MG63 (cell line): Measurements from ENCODE around the gene BTBD1. TPM values are rescaled to one million over a fixed set of nuclear protein-coding genes. Genes with fewer than 3 reads are reported as not detected.

Source experiments
- DNase-seq: peaks from one replicate; pipeline ENCODE4 v3.0.0-alpha.2; 2020
- H3K27me3 ChIP-seq: fragments of 250-450 bp; sonication (Bioruptor Pico); 2 replicates; pipeline ENCODE4 v1.5.1; 2020; ENCODE audit warnings: mild to moderate bottlenecking, moderate library complexity
- H3K36me3 ChIP-seq: fragments of 250-450 bp; sonication (Bioruptor Pico); 2 replicates; pipeline ENCODE4 v1.5.1; 2020; ENCODE audit warnings: mild to moderate bottlenecking, moderate library complexity
- H3K4me3 ChIP-seq: fragments of 250-450 bp; sonication (Bioruptor Pico); 2 replicates; pipeline ENCODE4 v1.5.1; 2020; ENCODE audit warnings: mild to moderate bottlenecking, moderate library complexity
- H3K9me3 ChIP-seq: fragments of 250-450 bp; sonication (Bioruptor Pico); 2 replicates; pipeline ENCODE4 v1.5.1; 2020; ENCODE audit warnings: mild to moderate bottlenecking, moderate library complexity
- total RNA-seq: library from RNA; depleted of rRNA; stranded (reverse); fragments of >200 nt; shearing (Covaris generic); gene quantifications from 2 replicates; pipeline ENCODE4 v1.2.3, GENCODE V29; 2014; ENCODE audit warnings: low replicate concordance; rRNA removed

The BTBD1 gene
- total RNA-seq, 1 experiment from 2014 or later: 90.8 TPM

- DNase-seq: no peak
- H3K4me3 ChIP-seq: peak overlapping the region; percentile 78
- H3K27me3 ChIP-seq: no peaks in the 10 kb centered on the region
- H3K9me3 ChIP-seq: no peaks in the 10 kb centered on the region
- H3K36me3 ChIP-seq: peaks cover 43% of the 10 kb centered on the region
These were observed 80.6 kb downstream of the BTBD1 start for GRCh38 chr15:82986442-82986780.

GRCh38 chr15:82985688-82986441, 81.2 kb downstream of the BTBD1 start, which contains the start of gene RAMAC:
Gene RAMAC (plus strand): TSS chr15:82986210. CDS start chr15:82989019, 2,809 bp downstream.
- peak within 1 kb of the TSS; percentile 78 for H3K4me3 ChIP-seq
- H3K36me3 ChIP-seq: peaks cover 37% of the 10 kb centered on the region
- H3K9me3 ChIP-seq: no peaks in the 10 kb centered on the region
- no peaks in the 10 kb centered on the region for H3K27me3 ChIP-seq
- peak; percentile 93 for DNase-seq

GRCh38 chr15:82980981-82981380, 86.1 kb downstream of the BTBD1 start:
- Histone ChIP-seq H3K27me3 (no peaks in the 10 kb centered on the region), H3K9me3 (no peaks in the 10 kb centered on the region), H3K4me3 (no peak overlapping the region), H3K36me3 (peaks cover 5% of the 10 kb centered on the region; the same call in 1 of the 2 replicates)
- no peak for DNase-seq

GRCh38 chr15:82979726-82980125, 87.3 kb downstream of the BTBD1 start:
- Histone ChIP-seq H3K4me3 (no peak overlapping the region), H3K27me3 (no peaks in the 10 kb centered on the region), H3K9me3 (no peaks in the 10 kb centered on the region), H3K36me3 (no peaks in the 10 kb centered on the region)
- no peak for DNase-seq

- Histone ChIP-seq H3K27me3 (no peaks in the 10 kb centered on the region), H3K9me3 (no peaks in the 10 kb centered on the region), H3K36me3 (no peaks in the 10 kb centered on the region), H3K4me3 (no peak overlapping the region)
- no peak for DNase-seq
These were observed 88.6 kb downstream of the BTBD1 start for GRCh38 chr15:82978438-82978837.

- no peaks in the 10 kb centered on the region for H3K27me3 ChIP-seq
- no peaks in the 10 kb centered on the region for H3K36me3 ChIP-seq
- H3K9me3 ChIP-seq: no peaks in the 10 kb centered on the region
- H3K4me3 ChIP-seq: no peak overlapping the region
- no peak for DNase-seq
These were observed 90.0 kb downstream of the BTBD1 start for GRCh38 chr15:82977076-82977475.

- DNase-seq: no peak
- Histone ChIP-seq H3K36me3 (no peaks in the 10 kb centered on the region), H3K9me3 (no peaks in the 10 kb centered on the region), H3K27me3 (no peaks in the 10 kb centered on the region), H3K4me3 (no peak overlapping the region)
These were observed 94.1 kb downstream of the BTBD1 start for GRCh38 chr15:82972990-82973389.

GRCh38 chr15:82971218-82971984, 95.7 kb downstream of the BTBD1 start:
- Histone ChIP-seq H3K4me3 (no peak overlapping the region), H3K27me3 (no peaks in the 10 kb centered on the region), H3K36me3 (no peaks in the 10 kb centered on the region), H3K9me3 (no peaks in the 10 kb centered on the region)
- DNase-seq: no peak

GRCh38 chr15:82970696-82971095, 96.4 kb downstream of the BTBD1 start:
- Histone ChIP-seq H3K9me3 (no peaks in the 10 kb centered on the region), H3K4me3 (no peak overlapping the region), H3K36me3 (no peaks in the 10 kb centered on the region), H3K27me3 (no peaks in the 10 kb centered on the region)
- no peak for DNase-seq

- no peak for DNase-seq
- H3K4me3 ChIP-seq: no peak overlapping the region
- no peaks in the 10 kb centered on the region for H3K9me3 ChIP-seq
- no peaks in the 10 kb centered on the region for H3K36me3 ChIP-seq
- no peaks in the 10 kb centered on the region for H3K27me3 ChIP-seq
These were observed 96.9 kb downstream of the BTBD1 start for GRCh38 chr15:82970078-82970686.

- no peaks in the 10 kb centered on the region for H3K36me3 ChIP-seq
- H3K4me3 ChIP-seq: no peak overlapping the region
- H3K9me3 ChIP-seq: no peaks in the 10 kb centered on the region
- no peak for DNase-seq
- H3K27me3 ChIP-seq: no peaks in the 10 kb centered on the region
These were observed 97.7 kb downstream of the BTBD1 start for GRCh38 chr15:82969353-82969752.

- no peak for DNase-seq
- Histone ChIP-seq H3K27me3 (no peaks in the 10 kb centered on the region), H3K4me3 (no peak overlapping the region), H3K9me3 (no peaks in the 10 kb centered on the region), H3K36me3 (no peaks in the 10 kb centered on the region)
These were observed 99.0 kb downstream of the BTBD1 start for GRCh38 chr15:82968066-82968465.

GRCh38 chr15:82966671-82967071, 100.4 kb downstream of the BTBD1 start:
- Histone ChIP-seq H3K4me3 (no peak overlapping the region), H3K27me3 (no peaks in the 10 kb centered on the region), H3K9me3 (no peaks in the 10 kb centered on the region), H3K36me3 (no peaks in the 10 kb centered on the region)
- DNase-seq: no peak

Other genes starting within 250 kb of the BTBD1 start
- 19.6 and 19.7 TPM in 2 replicates for gene HOMER2, start 114.5 kb downstream of the BTBD1 start, total RNA-seq
- gene RAMAC, start 81.0 kb downstream of the BTBD1 start, total RNA-seq: 25.1 and 28.5 TPM in 2 replicates
- gene C15orf40, start 55.6 kb downstream of the BTBD1 start, total RNA-seq: 7.9 and 41.4 TPM in 2 replicates
- 1.6 and 1.7 TPM in 2 replicates for gene TM6SF1, start 40.4 kb upstream of the BTBD1 start, total RNA-seq
- gene HDGFL3, start 140.6 kb upstream of the BTBD1 start, total RNA-seq: 24.9 and 42.7 TPM in 2 replicates
- 23.5 and 28.6 TPM in 2 replicates for gene BNC1, start 217.4 kb upstream of the BTBD1 start, total RNA-seq